HepG2 (cell line): ENCODE data around the gene POC1A. TPM values are rescaled to one million over a fixed set of nuclear protein-coding genes. Genes with fewer than 3 reads are reported as not detected.
"Not testable (repeated sequence)": the region's sequence is repeated elsewhere in the genome, so short reads cannot be mapped to it uniquely, and the experiment has no call there.

ENCODE experiments used
- ATAC-seq: fragments of 200-7000 bp; cut with Tn5 transposase; 3 replicates; pipeline ENCODE4 v1.9.1; 2020; ENCODE audit warnings: mild to moderate bottlenecking, moderate library complexity
- BruUV-seq: library from RNA; stranded (reverse); fragments of 400-500 nt; replicated peaks from 2 replicates; lab custom pipeline; 2021; lab: Mats Ljungman, UMichigan
- CTCF ChIA-PET: fragments of 300-600 bp; formaldehyde crosslinking; extraction: SDS; loops from one replicate; lab custom pipeline; 2021; ENCODE audit warnings: low total read pairs, inconsistent platforms, low intra/inter-chr PET ratio; lab: Yijun Ruan, JAX
- POLR2A ChIA-PET: fragments of 350-600 bp; sonication (Branson Sonifier 250); formaldehyde crosslinking; loops from one replicate; lab custom pipeline; 2020; ENCODE audit warnings: antibody characterized with exemption, inconsistent platforms; lab: Yijun Ruan, JAX
- DNase-seq: peaks from one replicate; pipeline ENCODE4 v3.0.0-alpha.2; 2015; ENCODE audit warnings: low spot score
- FAIRE-seq: peaks from 3 replicates; lab custom pipeline; 2011; peaks lifted over from hg19 to GRCh38; lab: Jason Lieb, UNC
- H2AFZ ChIP-seq: one replicate; pipeline ENCODE4 v1.6.1; 2011; ENCODE audit warnings: low read length, inconsistent platforms
- H3K27ac ChIP-seq: fragments of 300-600 bp; 3 replicates; pipeline ENCODE4 v1.8.0; 2011; ENCODE audit warnings: mixed run types, mild to moderate bottlenecking, mixed read lengths, low read length, inconsistent platforms; ENCODE audit not compliant: insufficient read depth; ENCODE audit errors: extremely low read length
- H3K27me3 ChIP-seq, 2 experiments: fragments of 200-600 bp in 1 of 2; 2 replicates in 1 of 2; 3 replicates in 1 of 2; pipeline versions ENCODE4 v1.6.0 to v1.8.0; 2011; ENCODE audit warnings: low read length in 2 of 2, mild to moderate bottlenecking in 2 of 2, moderate library complexity in 2 of 2, inconsistent platforms in 1 of 2; ENCODE audit not compliant: insufficient read depth in 2 of 2, control insufficient read depth in 1 of 2
- H3K36me3 ChIP-seq, 2 experiments: fragments of 200-600 bp in 1 of 2; replicated peaks in 1 of 2; 2 replicates in 1 of 2; 3 replicates in 1 of 2; pipeline versions ENCODE4 v1.5.1 to v1.8.0; 2011; ENCODE audit warnings: low read length in 2 of 2, inconsistent platforms in 1 of 2; ENCODE audit not compliant: insufficient read depth in 2 of 2, control insufficient read depth in 1 of 2
- H3K4me1 ChIP-seq: 2 replicates; pipeline ENCODE4 v1.5.1; 2012; ENCODE audit warnings: low read length, inconsistent platforms; ENCODE audit not compliant: insufficient read depth
- H3K4me2 ChIP-seq: 2 replicates; pipeline ENCODE4 v1.6.0; 2011; ENCODE audit warnings: low read depth, low read length, inconsistent platforms
- H3K4me3 ChIP-seq, 3 experiments: fragments of 200-600 bp in 1 of 3; sonication (generic), shearing (Covaris generic) in 1 of 3; replicated peaks in 1 of 3; 2 replicates each; pipeline ENCODE4 v1.5.1; 2011 to 2016; ENCODE audit warnings: low read length in 3 of 3, inconsistent platforms in 2 of 3, low read depth in 2 of 3, mild to moderate bottlenecking in 2 of 3, control low read depth in 1 of 3, mixed read lengths in 1 of 3; ENCODE audit not compliant: insufficient read depth in 1 of 3
- H3K79me2 ChIP-seq: one replicate; pipeline ENCODE4 v1.6.1; 2011; ENCODE audit warnings: low read length, inconsistent platforms; ENCODE audit not compliant: insufficient read depth
- H3K9ac ChIP-seq: 2 replicates; pipeline ENCODE4 v1.6.0; 2011; ENCODE audit warnings: mild to moderate bottlenecking, low read depth, low read length, inconsistent platforms; ENCODE audit not compliant: insufficient read depth
- H3K9me3 ChIP-seq: 2 replicates; pipeline ENCODE4 v1.5.1; 2012; ENCODE audit warnings: mild to moderate bottlenecking, low read length
- H4K20me1 ChIP-seq: 2 replicates; pipeline ENCODE4 v1.6.0; 2011; ENCODE audit warnings: inconsistent platforms, mild to moderate bottlenecking, low read length, moderate library complexity; ENCODE audit not compliant: insufficient read depth
- ATF2 ChIP-seq: sonication (generic); formaldehyde crosslinking; IDR thresholded peaks from 2 replicates; pipeline ENCODE4 v1.4.0; 2020; ENCODE audit warnings: missing genetic modification reagents
- CCAR2 ChIP-seq: fragments of 200-400 bp; formaldehyde crosslinking; optimal IDR thresholded peaks from 2 replicates; pipeline ENCODE3; 2018; ENCODE audit warnings: low read depth, mild to moderate bottlenecking, low read length, moderate library complexity
- CEBPB ChIP-seq: IDR thresholded peaks from 2 replicates; pipeline ENCODE4 v1.6.1; 2011; ENCODE audit warnings: low read depth, low read length, improper control_type of control experiment, borderline replicate concordance
- CEBPG ChIP-seq: IDR thresholded peaks from 2 replicates; pipeline ENCODE4 v1.6.1; 2016
- FOXJ3 ChIP-seq: sonication (generic); formaldehyde crosslinking; IDR thresholded peaks from 2 replicates; pipeline ENCODE4 v1.4.0; 2020; ENCODE audit warnings: missing genetic modification reagents, mild to moderate bottlenecking, borderline replicate concordance
- RCOR2 ChIP-seq: IDR thresholded peaks from 2 replicates; pipeline ENCODE4 v1.6.1; 2016; ENCODE audit warnings: missing biosample characterization, missing genetic modification reagents
- REL ChIP-seq: sonication (generic); formaldehyde crosslinking; conservative IDR thresholded peaks from 2 replicates; pipeline ENCODE4 v1.8.0; 2022; ENCODE audit warnings: mild to moderate bottlenecking, missing genetic modification reagents, moderate library complexity
- SIN3B ChIP-seq: fragments of 150-350 bp; IDR thresholded peaks from 2 replicates; pipeline ENCODE4 v1.6.1; 2014; ENCODE audit warnings: low read length
- SKIL ChIP-seq: sonication (generic); formaldehyde crosslinking; IDR thresholded peaks from 2 replicates; pipeline ENCODE4 v1.8.0; 2022; ENCODE audit warnings: missing genetic modification reagents, mild to moderate bottlenecking, moderate library complexity, borderline replicate concordance
- THYN1 ChIP-seq: sonication (generic); formaldehyde crosslinking; IDR thresholded peaks from 2 replicates; pipeline ENCODE4 v1.8.1; 2023; ENCODE audit warnings: low read depth, mild to moderate bottlenecking, moderate library complexity, missing genetic modification reagents, borderline replicate concordance
- ZFP1 ChIP-seq: IDR thresholded peaks from 2 replicates; pipeline ENCODE4 v1.6.1; 2016
- ZNF362 ChIP-seq: sonication (generic); formaldehyde crosslinking; IDR thresholded peaks from 2 replicates; pipeline ENCODE4 v1.4.0; 2020; ENCODE audit warnings: missing genetic modification reagents, mild to moderate bottlenecking, borderline replicate concordance
- ZNF562 ChIP-seq: sonication (generic); formaldehyde crosslinking; IDR thresholded peaks from 2 replicates; pipeline ENCODE4 v1.8.0; 2022; ENCODE audit warnings: missing genetic modification reagents, borderline replicate concordance
- ZNF777 ChIP-seq: sonication (generic); formaldehyde crosslinking; IDR thresholded peaks from 2 replicates; pipeline ENCODE4 v1.4.0; 2020; ENCODE audit warnings: missing genetic modification reagents
- WGBS: methylation state at CpG from one replicate; pipeline ENCODE4 v1.1.6; 2017; ENCODE audit warnings: low lambda C conversion rate; 5-methylcytosine and 5-hydroxymethylcytosine counted together
- in situ Hi-C: cut with HindIII; loops from 2 replicates; pipeline ENCODE4 v1.10.0; 2017; ENCODE audit warnings: low pct_unique_long_range_greater_than_20kb; ENCODE audit not compliant: extremely low pct_ligation_motif_present
- intact Hi-C: fragments of 100-400 bp; cut with micrococcal nuclease; formaldehyde crosslinking; loops from one replicate; pipeline ENCODE4 v1.10.0; 2022; ENCODE audit not compliant: unreplicated experiment
- polyA plus RNA-seq, 8 experiments: library from polyadenylated mRNA; depleted of rRNA in 3 of 8; stranded (reverse) in 7 of 8; unstranded in 1 of 8; fragments of >200 nt; fragmentation: Illumina TruSeq in 4 of 8; extraction: Trizol in 4 of 8; gene quantifications; 2 replicates each; pipeline versions ENCODE4 v1.2.1 to v1.2.3, GENCODE V29; 2011 to 2016; ENCODE audit warnings: low read depth in 4 of 8, missing spikeins in 1 of 8, mixed read lengths in 1 of 8; ENCODE audit not compliant: insufficient read depth in 1 of 8
- total RNA-seq, 5 experiments: library from RNA; depleted of rRNA; stranded (reverse); fragments of >200 nt; fragmentation: Illumina TruSeq; extraction: Trizol; gene quantifications; 2 replicates each; pipeline ENCODE4 v1.2.3, GENCODE V29; 2016; ENCODE audit warnings: low read depth in 1 of 5

Gene POC1A
- total and polyA plus RNA-seq, 2 of the 13 experiments (the other 11 are each of a cell fraction or from before 2014, with no cell fraction given) = 14.6 to 20.0 TPM

- POLR2A ChIA-PET = interaction anchor here (1.4 to 3.5 kb wide), 6 partner anchors 20 to 211 kb away, joined by 3 to 30 read pairs (median 9); partner anchors contain the start of genes ACY1, ALAS1, PCBP4 and POC1A
- WGBS = 21% methylated on average over 4 of the region's 4 CpGs
- intact Hi-C loops, BruUV-seq, CTCF ChIA-PET, in situ Hi-C loops, H3K79me2 ChIP-seq, ATAC-seq, DNase-seq, H4K20me1 ChIP-seq, FAIRE-seq, H2AFZ ChIP-seq, H3K9ac ChIP-seq, H3K36me3 ChIP-seq, H3K9me3 ChIP-seq, H3K27me3 ChIP-seq: not testable (repeated sequence)
- H3K4me2 ChIP-seq = peak overlapping the region; percentile 82
- H3K4me3 ChIP-seq = peak overlapping the region in 1 of 3 experiments; percentile 60; a peak in 1 of 6 replicates
- TF ChIP-seq CEBPB = peak; percentile 48; the same call in 1 of the 2 replicates
- TF ChIP-seq ZNF362 (CRISPR knock-in tag) = peak; percentile 56; the same call in 1 of the 2 replicates
- peak; percentile 70 for TF ChIP-seq CEBPG (CRISPR knock-in tag)
- H3K27ac ChIP-seq = peak overlapping the region; percentile 85
- peaks cover 73% of the 10 kb centered on the region for H3K4me1 ChIP-seq
These were observed 23.9 kb upstream of the POC1A start for GRCh38 chr3:52178126-52178525.

- BruUV-seq = no TSS peak
- Histone ChIP-seq H3K4me3 (peak overlapping the region; percentile 43 to 60 (median 48); a peak in 5 of 6 replicates), H3K9ac (peak overlapping the region; percentile 61; the same call in 1 of the 2 replicates), H3K79me2 (no peaks in the 10 kb centered on the region), H3K36me3 (no peaks in the 10 kb centered on the region), H2AFZ (no peak overlapping the region), H3K4me1 (peaks cover 69% of the 10 kb centered on the region), H3K27ac (peak overlapping the region; percentile 85), H3K4me2 (peak overlapping the region; percentile 82), H4K20me1 (no peaks in the 10 kb centered on the region), H3K27me3 (no peaks in the 10 kb centered on the region), H3K9me3 (no peaks in the 10 kb centered on the region)
- intact Hi-C loops (loop anchor here (1.0 kb wide), 1 partner anchor 20 kb away; no protein-coding TSS in a partner anchor), in situ Hi-C loops (no loop called here)
- ChIA-PET POLR2A (interaction anchor here (0.8 to 3.5 kb wide), 10 partner anchors 8 to 211 kb away, joined by 3 to 30 read pairs (median 6); partner anchors contain the start of genes ACY1, ALAS1, PCBP4 and POC1A), CTCF (no interaction called here)
- DNase-seq (peak; percentile 63), FAIRE-seq (no peak), ATAC-seq (peak; percentile 77)
- 3% methylated on average over 5 of the region's 5 CpGs for WGBS
- TF ChIP-seq ZNF562 (CRISPR knock-in tag) (no peak), SKIL (CRISPR knock-in tag) (no peak), ZFP1 (CRISPR knock-in tag) (peak; percentile 22; the same call in 1 of the 2 replicates), REL (CRISPR knock-in tag) (no peak), ATF2 (CRISPR knock-in tag) (no peak), SIN3B (no peak), ZNF777 (CRISPR knock-in tag) (0 out of 2 replicates have a peak, but pooled peaks have one; percentile 13), THYN1 (CRISPR knock-in tag) (no peak), RCOR2 (0 out of 2 replicates have a peak, but pooled peaks have one; percentile 9), CCAR2 (no peak), FOXJ3 (CRISPR knock-in tag) (no peak)
These were observed 23.4 kb upstream of the POC1A start for GRCh38 chr3:52177701-52178042.
